GM12878 (cell line): Measurements from ENCODE around the gene SPATS2L. TPM values are rescaled to one million over a fixed set of nuclear protein-coding genes. Genes with fewer than 3 reads are reported as not detected.

Source experiments
- ATAC-seq: fragments of 200-7000 bp; cut with Tn5 transposase; 3 replicates; pipeline ENCODE4 v1.9.1; 2020; ENCODE audit warnings: mild to moderate bottlenecking, moderate library complexity
- BruUV-seq: library from RNA; stranded (reverse); fragments of 400-500 nt; replicated peaks from 2 replicates; lab custom pipeline; 2021; lab: Mats Ljungman, UMichigan
- CTCF ChIA-PET: fragments of 300-600 bp; sonication (Branson Sonifier 250); formaldehyde crosslinking; extraction: SDS; loops from one replicate; lab custom pipeline; 2021; ENCODE audit warnings: inconsistent platforms; lab: Yijun Ruan, JAX
- POLR2A ChIA-PET: fragments of 350-600 bp; formaldehyde crosslinking; extraction: SDS; loops from one replicate; lab custom pipeline; 2021; ENCODE audit warnings: inconsistent platforms; lab: Charles Lee
- RAD21 ChIA-PET: fragments of 300-600 bp; sonication (Branson Sonifier 250); formaldehyde crosslinking; loops from one replicate; lab custom pipeline; 2023; ENCODE audit warnings: antibody characterized with exemption; ENCODE audit not compliant: unreplicated experiment; lab: Charles Lee
- SMC1A ChIA-PET: fragments of 300-600 bp; sonication (Branson Sonifier 250); formaldehyde crosslinking; loops from one replicate; lab custom pipeline; 2023; ENCODE audit not compliant: unreplicated experiment, uncharacterized antibody; lab: Charles Lee
- DNase-seq: peaks from one replicate; pipeline ENCODE4 v3.0.0-alpha.2; 2011; ENCODE audit warnings: low read depth, low spot score
- FAIRE-seq: peaks from 3 replicates; lab custom pipeline; 2011; peaks lifted over from hg19 to GRCh38; lab: Jason Lieb, UNC
- H2AFZ ChIP-seq: 2 replicates; pipeline ENCODE4 v1.6.0; 2011; ENCODE audit warnings: low read depth, low read length, control low read depth; ENCODE audit not compliant: control insufficient read depth
- H3K27ac ChIP-seq: 2 replicates; pipeline ENCODE4 v1.5.1; 2011; ENCODE audit warnings: control low read depth; ENCODE audit not compliant: control insufficient read depth, insufficient read depth
- H3K27me3 ChIP-seq, 2 experiments: replicated peaks in 1 of 2; 2 replicates each; pipeline versions ENCODE4 v1.6.0 to v1.6.1; 2011; ENCODE audit warnings: low read length in 1 of 2; ENCODE audit not compliant: control insufficient read depth in 2 of 2, insufficient read depth in 2 of 2
- H3K36me3 ChIP-seq, 2 experiments: 2 replicates each; pipeline ENCODE4 v1.5.1; 2011; ENCODE audit warnings: low read length in 1 of 2; ENCODE audit not compliant: control insufficient read depth in 2 of 2, insufficient read depth in 2 of 2
- H3K4me1 ChIP-seq: 2 replicates; pipeline ENCODE4 v1.6.1; 2011; ENCODE audit warnings: mild to moderate bottlenecking, low read length, moderate library complexity, mixed read lengths; ENCODE audit not compliant: control insufficient read depth, insufficient read depth
- H3K4me2 ChIP-seq: 2 replicates; pipeline ENCODE4 v1.6.0; 2011; ENCODE audit warnings: control low read depth; ENCODE audit not compliant: control insufficient read depth, insufficient read depth
- H3K4me3 ChIP-seq: fragments of 200-600 bp; sonication (generic); 2 replicates; pipeline ENCODE4 v1.5.1; 2016
- H3K79me2 ChIP-seq: 2 replicates; pipeline ENCODE4 v1.6.0; 2011; ENCODE audit warnings: low read length; ENCODE audit not compliant: control insufficient read depth, insufficient read depth
- H3K9ac ChIP-seq: 2 replicates; pipeline ENCODE4 v1.8.0; 2011; ENCODE audit warnings: low read length, control low read depth, mixed read lengths; ENCODE audit not compliant: control insufficient read depth, insufficient read depth
- H3K9me3 ChIP-seq: replicated peaks from 3 replicates; pipeline ENCODE4 v1.5.1; 2011; ENCODE audit warnings: mild to moderate bottlenecking, low read length; ENCODE audit not compliant: control insufficient read depth, insufficient read depth
- H4K20me1 ChIP-seq: 2 replicates; pipeline ENCODE4 v1.6.0; 2011; ENCODE audit not compliant: control insufficient read depth, insufficient read depth
- BCL11A ChIP-seq: IDR thresholded peaks from 2 replicates; pipeline ENCODE4 v1.6.1; 2011; ENCODE audit warnings: low read depth, low read length
- BHLHE40 ChIP-seq, 2 experiments: fragments of 450-650 bp in 1 of 2; IDR thresholded peaks; 2 replicates each; pipeline ENCODE4 v1.6.1; 2011 to 2017; ENCODE audit warnings: low read depth in 2 of 2, borderline replicate concordance in 1 of 2, improper control_type of control experiment in 1 of 2, low read length in 1 of 2, mild to moderate bottlenecking in 1 of 2
- BRCA1 ChIP-seq: IDR thresholded peaks from 2 replicates; pipeline ENCODE4 v1.6.1; 2011; ENCODE audit warnings: low read depth, low read length, improper control_type of control experiment
- ELK1 ChIP-seq: IDR thresholded peaks from 2 replicates; pipeline ENCODE4 v1.6.1; 2012; ENCODE audit warnings: low read depth, low read length, improper control_type of control experiment
- ESRRA ChIP-seq: IDR thresholded peaks from 2 replicates; pipeline ENCODE4 v1.6.1; 2012; ENCODE audit warnings: mild to moderate bottlenecking, low read length, improper control_type of control experiment
- FOS ChIP-seq: IDR thresholded peaks from 3 replicates; pipeline ENCODE4 v1.6.1; 2011; ENCODE audit warnings: borderline replicate concordance; ENCODE audit not compliant: insufficient read length; ENCODE audit errors: extremely low read depth
- HDAC6 ChIP-seq: fragments of 200-600 bp; sonication (generic); IDR thresholded peaks from one replicate; pipeline ENCODE4 v1.8.0; 2017; ENCODE audit warnings: antibody characterized with exemption; ENCODE audit not compliant: unreplicated experiment
- MYC ChIP-seq: IDR thresholded peaks from 2 replicates; pipeline ENCODE4 v1.6.1; 2011; ENCODE audit warnings: mild to moderate bottlenecking, low read length, moderate library complexity, inconsistent platforms; ENCODE audit not compliant: insufficient read depth, insufficient replicate concordance, insufficient read length, severe bottlenecking
- NR2C1 ChIP-seq: fragments of 450-650 bp; IDR thresholded peaks from 2 replicates; pipeline ENCODE4 v1.6.1; 2017; ENCODE audit warnings: antibody characterized with exemption, mild to moderate bottlenecking, moderate library complexity
- POLR2AphosphoS5 ChIP-seq: IDR thresholded peaks from 2 replicates; pipeline ENCODE4 v1.6.1; 2011; ENCODE audit warnings: mild to moderate bottlenecking, low read length, inconsistent platforms
- RCOR1 ChIP-seq: conservative IDR thresholded peaks from 2 replicates; pipeline ENCODE4 v1.6.1; 2012; ENCODE audit warnings: low read depth, low read length, improper control_type of control experiment
- REST ChIP-seq: IDR thresholded peaks from 2 replicates; pipeline ENCODE4 v1.6.1; 2012; ENCODE audit warnings: mild to moderate bottlenecking, low read depth, low read length
- SIN3A ChIP-seq: IDR thresholded peaks from 2 replicates; pipeline ENCODE4 v1.6.1; 2012; ENCODE audit warnings: low read depth, low read length, improper control_type of control experiment
- SKIL ChIP-seq: fragments of 450-650 bp; IDR thresholded peaks from 2 replicates; pipeline ENCODE4 v1.6.1; 2017; ENCODE audit warnings: mild to moderate bottlenecking, low read depth, inconsistent platforms; ENCODE audit not compliant: poor library complexity, severe bottlenecking
- ZBED1 ChIP-seq: IDR thresholded peaks from 2 replicates; pipeline ENCODE4 v1.6.1; 2016; ENCODE audit warnings: borderline replicate concordance
- WGBS: methylation state at CpG from one replicate; pipeline ENCODE4 v1.1.6; 2016; ENCODE audit warnings: low lambda C conversion rate; ENCODE audit not compliant: insufficient replicate concordance, insufficient coverage; ENCODE audit errors: missing lambda C conversion rate; 5-methylcytosine and 5-hydroxymethylcytosine counted together
- in situ Hi-C: fragments of 300-500 bp; cut with MboI; formaldehyde crosslinking; loops from 9 replicates; pipeline ENCODE4 v1.14.3; 2018; ENCODE audit warnings: mixed read lengths
- intact Hi-C: fragments of 100-400 bp; cut with micrococcal nuclease; formaldehyde crosslinking; loops from one replicate; pipeline ENCODE4 v1.14.2; 2022; ENCODE audit not compliant: unreplicated experiment
- polyA plus RNA-seq, 11 experiments: library from polyadenylated mRNA; depleted of rRNA in 4 of 11; unstranded in 6 of 11; stranded (reverse) in 5 of 11; fragments of >200 nt; fragmentation: Nextera tagmentation in 4 of 11; fragmentation: Illumina TruSeq in 1 of 11; extraction: Ambion mirVana in 4 of 11; extraction: Trizol in 1 of 11; gene quantifications; 1 replicate in 1 of 11; 2 replicates in 10 of 11; pipeline versions ENCODE4 v1.2.1 to v1.2.3, GENCODE V29; 2011 to 2016; ENCODE audit warnings: inconsistent platforms in 2 of 11, missing spikeins in 2 of 11, low read depth in 1 of 11
- total RNA-seq, 4 experiments: library from RNA; depleted of rRNA in 3 of 4; stranded (reverse); fragments of >200 nt in 3 of 4; fragmentation: Illumina TruSeq in 1 of 4; extraction: Trizol in 1 of 4; gene quantifications; 2 replicates each; pipeline versions ENCODE4 v1.2.1 to v1.2.3, GENCODE V29; 2013 to 2021

SPATS2L gene
- total and polyA plus RNA-seq, 10 of the 15 experiments (the other 5 are each of a cell fraction or from before 2014, with no cell fraction given) = 5.2 to 30.0 (median 20.1) TPM

- TF ChIP-seq SIN3A (no peak), ELK1 (no peak), RCOR1 (no peak), BRCA1 (no peak), NR2C1 (no peak)
Measured at GRCh38 chr2:200320344-200320743, 13.9 kb downstream of the SPATS2L start (continued).

- intact Hi-C loops = no loop called here
- ATAC-seq (no peak), FAIRE-seq (no peak), DNase-seq (no peak)
- ChIA-PET CTCF (interaction anchor here (0.8 to 1.6 kb wide), 5 partner anchors 10 to 335 kb away, joined by 3 to 5 read pairs (median 3); no protein-coding TSS in a partner anchor), RAD21 (interaction anchor here (0.8 to 1.4 kb wide), 2 partner anchors 9 to 32 kb away, joined by 3 read pairs; no protein-coding TSS in a partner anchor), SMC1A (interaction anchor here (1.5 to 2.9 kb wide), 3 partner anchors 12 to 55 kb away, joined by 5 to 16 read pairs (median 6); no protein-coding TSS in a partner anchor), POLR2A (interaction anchor here (0.6 to 1.5 kb wide), 3 partner anchors 9 to 150 kb away, joined by 3 read pairs; partner anchors contain the start of gene SPATS2L)
- BruUV-seq = no TSS peak
- no peak overlapping the region for H3K27ac ChIP-seq
- peaks cover 3% of the 10 kb centered on the region; the same call in 1 of the 2 replicates for H3K4me1 ChIP-seq
- H2AFZ ChIP-seq = no peak overlapping the region
- in situ Hi-C loops = no loop called here
- WGBS = 15% methylated on average over 3 of the region's 3 CpGs
- no peaks in the 10 kb centered on the region for H4K20me1 ChIP-seq
- no peaks in the 10 kb centered on the region for H3K36me3 ChIP-seq
- no peaks in the 10 kb centered on the region for H3K27me3 ChIP-seq
- H3K9me3 ChIP-seq = no peaks in the 10 kb centered on the region
- H3K4me2 ChIP-seq = no peak overlapping the region
- no peak overlapping the region for H3K9ac ChIP-seq
- H3K79me2 ChIP-seq = peaks cover 4% of the 10 kb centered on the region
- no peak overlapping the region for H3K4me3 ChIP-seq
- TF ChIP-seq NR2C1 = no peak
- TF ChIP-seq FOS = no peak
- no peak for TF ChIP-seq BCL11A
- TF ChIP-seq POLR2AphosphoS5 = no peak
- no peak for TF ChIP-seq ZBED1
- TF ChIP-seq MYC = no peak
- TF ChIP-seq SKIL = no peak
- no peak for TF ChIP-seq REST
- no peak for TF ChIP-seq BHLHE40 (IDR thresholded peaks at IDR 0.05; ENCODE audit: borderline replicate concordance in 1 of 2, low read depth in 2 of 2, low read length in 1 of 2)
- TF ChIP-seq ESRRA = no peak
- TF ChIP-seq HDAC6 = no peak
Measured at GRCh38 chr2:200320991-200321390, 14.5 kb downstream of the SPATS2L start.
